NCI-H1048 (cell line): ENCODE measurements around the gene ALS2CL.
"Not testable (repeated sequence)": the region's sequence is repeated elsewhere in the genome, so short reads cannot be mapped to it uniquely, and the experiment has no call there.

ENCODE experiments used
- DNase-seq: peaks from one replicate; lab custom pipeline; 2025; lab: John Stamatoyannopoulos, UW

Gene ALS2CL

GRCh38 chr3:46715507-46716175, 22.2 kb upstream of the ALS2CL start:
- no peak for DNase-seq

- DNase-seq = no peak
These were observed 21.4 kb upstream of the ALS2CL start for GRCh38 chr3:46714728-46715506.

GRCh38 chr3:46713898-46714552, 20.5 kb upstream of the ALS2CL start:
- DNase-seq = no peak

GRCh38 chr3:46713050-46713897, 19.8 kb upstream of the ALS2CL start:
- no peak for DNase-seq

- no peak for DNase-seq
These were observed 18.9 kb upstream of the ALS2CL start for GRCh38 chr3:46712191-46713049.

GRCh38 chr3:46711760-46712159, 18.3 kb upstream of the ALS2CL start:
- DNase-seq = no peak

- DNase-seq = no peak
These were observed 17.8 kb upstream of the ALS2CL start for GRCh38 chr3:46711305-46711704.

GRCh38 chr3:46710671-46711295, 17.3 kb upstream of the ALS2CL start:
- no peak for DNase-seq

- no peak for DNase-seq
These were observed 16.8 kb upstream of the ALS2CL start for GRCh38 chr3:46710229-46710628.

- DNase-seq = no peak
These were observed 16.2 kb upstream of the ALS2CL start for GRCh38 chr3:46709721-46710120.

GRCh38 chr3:46709157-46709654, 15.7 kb upstream of the ALS2CL start:
- no peak for DNase-seq

GRCh38 chr3:46708401-46709156, 15.1 kb upstream of the ALS2CL start:
- no peak for DNase-seq

- no peak for DNase-seq
These were observed 14.1 kb upstream of the ALS2CL start for GRCh38 chr3:46707601-46708011.

- no peak for DNase-seq
These were observed 13.5 kb upstream of the ALS2CL start for GRCh38 chr3:46706771-46707582.

GRCh38 chr3:46705751-46706552, 12.5 kb upstream of the ALS2CL start:
- no peak for DNase-seq

GRCh38 chr3:46705022-46705530, 11.6 kb upstream of the ALS2CL start:
- DNase-seq = peak; percentile 25

- DNase-seq = not testable (repeated sequence)
These were observed 10.9 kb upstream of the ALS2CL start for GRCh38 chr3:46704346-46704745.

GRCh38 chr3:46703013-46703520, 9.6 kb upstream of the ALS2CL start:
- DNase-seq = no peak
